Ecto neural progenitor cell (in vitro differentiated cells): Measurements from ENCODE around the gene CDH3.

ENCODE experiments used
- DNase-seq: peaks from one replicate; pipeline ENCODE4 v3.0.0-alpha.2; 2018; ENCODE audit warnings: low spot score

The CDH3 gene

DNA sequence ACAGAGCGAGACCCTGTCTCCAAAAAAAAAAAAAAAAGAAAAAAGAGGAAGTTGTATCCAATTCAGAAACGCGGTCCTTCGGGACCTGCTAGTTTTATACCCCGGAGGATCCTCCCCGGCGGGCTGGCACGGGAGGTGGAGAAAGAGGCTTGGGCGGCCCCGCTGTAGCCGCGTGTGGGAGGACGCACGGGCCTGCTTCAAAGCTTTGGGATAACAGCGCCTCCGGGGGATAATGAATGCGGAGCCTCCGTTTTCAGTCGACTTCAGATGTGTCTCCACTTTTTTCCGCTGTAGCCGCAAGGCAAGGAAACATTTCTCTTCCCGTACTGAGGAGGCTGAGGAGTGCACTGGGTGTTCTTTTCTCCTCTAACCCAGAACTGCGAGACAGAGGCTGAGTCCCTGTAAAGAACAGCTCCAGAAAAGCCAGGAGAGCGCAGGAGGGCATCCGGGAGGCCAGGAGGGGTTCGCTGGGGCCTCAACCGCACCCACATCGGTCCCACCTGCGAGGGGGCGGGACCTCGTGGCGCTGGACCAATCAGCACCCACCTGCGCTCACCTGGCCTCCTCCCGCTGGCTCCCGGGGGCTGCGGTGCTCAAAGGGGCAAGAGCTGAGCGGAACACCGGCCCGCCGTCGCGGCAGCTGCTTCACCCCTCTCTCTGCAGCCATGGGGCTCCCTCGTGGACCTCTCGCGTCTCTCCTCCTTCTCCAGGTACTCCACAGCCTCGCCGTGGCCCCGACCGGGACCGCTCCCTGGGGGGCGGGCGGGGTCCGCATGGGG, at the start of gene CDH3:
CDH3 (plus strand) TSS at position 596 of the 779 bp plus-strand sequence; CDS start at position 666, 70 bp downstream.
- DNase-seq: peak; percentile 71

DNA sequence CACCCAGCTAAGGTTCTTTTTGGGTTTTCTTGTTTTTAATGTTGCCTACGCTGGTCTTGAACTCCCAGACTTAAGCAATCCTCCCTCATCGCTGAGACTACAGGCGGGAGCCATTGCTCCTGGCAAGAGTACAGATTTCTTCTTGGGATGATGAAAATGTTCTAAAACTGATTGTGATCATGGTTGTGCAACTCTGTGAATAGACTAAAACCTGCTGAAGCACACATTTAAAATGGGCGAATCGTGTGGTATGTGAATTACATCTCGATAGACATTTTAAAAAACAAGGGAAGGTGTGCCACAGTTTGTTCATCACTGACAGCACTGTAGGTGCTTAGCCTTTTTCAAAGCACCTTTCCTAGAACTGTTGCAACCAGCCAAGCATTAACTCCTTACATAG, 48.8 kb upstream of the CDH3 start:
- DNase-seq: no peak

- no peak for DNase-seq
Observed at GRCh38 chr16:68599586-68599985, 45.5 kb upstream of the CDH3 start.

DNA sequence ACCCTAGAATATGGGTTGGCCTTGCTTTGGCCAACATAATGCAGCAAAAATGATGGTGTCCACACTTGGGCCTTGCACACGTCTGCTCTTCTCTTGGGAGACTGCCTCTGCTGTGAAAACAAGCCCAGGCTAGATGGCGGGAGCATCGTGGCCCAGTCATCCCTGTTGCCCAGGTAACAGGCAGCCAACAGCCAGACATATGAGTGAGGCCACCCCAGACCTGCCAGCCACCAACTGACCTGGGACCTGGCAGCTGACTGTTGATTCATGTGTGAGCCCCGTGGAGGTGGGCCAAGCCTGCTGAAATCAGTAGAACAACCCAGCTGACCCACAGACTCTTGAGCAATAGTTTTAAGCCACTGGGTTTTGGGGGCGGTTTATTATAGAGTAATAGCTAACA, 39.4 kb upstream of the CDH3 start:
- no peak for DNase-seq

- no peak for DNase-seq
Observed at GRCh38 chr16:68607443-68607842, 37.7 kb upstream of the CDH3 start.

DNA sequence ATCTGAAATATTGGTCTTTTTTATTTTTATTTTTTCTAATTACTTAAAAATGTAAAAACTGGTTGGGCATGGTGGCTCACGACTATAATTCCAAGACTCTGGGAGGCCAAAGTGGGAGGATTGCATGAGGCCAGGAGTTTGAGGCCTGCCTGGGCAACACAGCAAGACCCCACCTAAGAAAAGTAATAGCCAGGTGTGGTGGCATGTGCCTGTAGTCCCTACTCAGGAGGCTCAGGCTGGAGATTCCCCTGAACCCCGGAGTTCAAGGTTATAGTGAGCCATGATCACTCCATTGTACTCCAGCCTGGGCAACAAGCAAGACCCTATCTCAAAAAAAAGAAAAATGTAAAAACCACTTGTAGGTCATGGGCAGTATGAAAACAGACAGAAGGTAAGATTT, 36.8 kb upstream of the CDH3 start:
- no peak for DNase-seq

- no peak for DNase-seq
Observed at GRCh38 chr16:68612996-68613395, 32.1 kb upstream of the CDH3 start.

DNA sequence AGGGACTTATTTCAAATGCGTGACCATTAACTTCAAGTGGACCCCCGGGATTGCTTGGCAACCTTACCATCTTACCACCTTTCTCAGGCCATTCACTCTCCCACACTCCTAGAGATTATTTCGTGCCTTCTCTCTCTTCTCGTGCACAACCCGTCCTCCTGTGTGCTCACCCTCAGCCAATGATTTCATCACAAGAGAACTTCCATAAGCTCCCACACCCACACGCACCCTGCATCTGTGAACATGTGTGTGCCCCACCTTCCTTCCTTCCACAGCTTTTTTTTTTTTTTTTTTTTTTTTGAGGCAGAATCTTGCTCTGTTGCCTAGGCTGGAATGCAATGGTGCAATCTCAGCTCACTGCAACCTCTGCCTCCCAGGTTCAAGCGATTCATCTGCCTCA, 27.4 kb upstream of the CDH3 start:
- DNase-seq: no peak

DNA sequence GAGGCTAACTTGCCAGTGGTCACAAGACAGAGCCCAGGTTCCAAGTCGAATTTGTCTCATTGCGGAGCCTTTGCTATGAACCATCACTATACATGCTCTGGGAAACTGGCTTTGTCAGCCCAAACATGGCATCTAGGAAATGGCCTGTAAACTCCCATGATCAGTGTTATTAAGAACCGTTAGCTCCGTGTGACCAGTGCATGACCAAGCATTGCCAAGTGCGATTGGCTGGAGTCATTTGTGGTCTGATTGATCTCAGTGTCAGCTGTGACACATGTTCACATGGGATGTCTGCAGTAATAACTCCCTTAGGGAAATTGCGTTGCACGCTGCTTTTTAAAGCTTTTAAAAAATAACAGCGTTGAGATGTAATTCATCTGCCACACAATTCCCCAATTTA, 18.6 kb upstream of the CDH3 start:
- no peak for DNase-seq

DNA sequence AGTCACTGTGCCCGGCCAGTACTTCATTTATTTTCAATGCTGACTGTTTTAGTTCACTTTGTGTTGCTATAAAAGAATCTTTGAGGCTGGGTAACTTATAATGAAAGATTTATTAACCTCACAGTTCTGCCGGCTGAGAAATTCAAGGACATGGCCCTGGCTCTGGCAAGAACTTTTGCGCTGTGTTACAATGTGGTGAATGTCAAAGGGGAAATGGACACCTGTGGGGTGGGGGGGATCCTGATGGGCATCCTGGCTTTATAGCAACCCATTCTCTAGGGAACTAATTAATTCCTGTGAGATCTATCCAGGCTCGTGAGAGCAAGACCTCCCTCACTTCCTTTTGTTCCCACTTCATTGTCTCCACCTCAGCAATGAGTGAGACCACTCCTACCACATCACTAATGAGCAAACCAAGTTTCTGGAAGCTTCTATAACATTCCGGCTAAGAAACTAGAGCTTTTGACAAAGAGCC, 17.1 kb upstream of the CDH3 start:
- DNase-seq: no peak

GRCh38 chr16:68629351-68629910, 15.7 kb upstream of the CDH3 start:
- no peak for DNase-seq

- no peak for DNase-seq
Observed at GRCh38 chr16:68636064-68636560, 9.0 kb upstream of the CDH3 start.

DNA sequence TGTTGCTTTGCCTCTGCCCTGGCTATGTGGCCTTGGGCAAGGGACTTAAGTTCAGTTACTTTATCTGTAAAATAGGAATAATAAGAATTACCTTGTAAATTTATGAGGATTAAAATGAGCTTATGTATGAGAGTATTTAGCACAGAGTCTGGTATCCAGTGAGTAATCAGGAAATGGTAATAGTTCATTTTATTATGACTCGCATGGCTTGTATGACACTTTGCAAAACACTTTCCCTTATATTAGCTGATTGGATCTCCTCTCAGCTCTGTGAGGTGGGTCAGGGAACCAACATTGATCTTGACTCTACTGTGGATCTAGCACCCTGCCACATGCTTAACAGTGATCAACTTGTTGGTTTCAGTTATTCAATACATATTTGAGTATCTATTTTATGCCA, 8.3 kb upstream of the CDH3 start:
- no peak for DNase-seq

GRCh38 chr16:68640972-68641371, 4.1 kb upstream of the CDH3 start:
- no peak for DNase-seq

DNA sequence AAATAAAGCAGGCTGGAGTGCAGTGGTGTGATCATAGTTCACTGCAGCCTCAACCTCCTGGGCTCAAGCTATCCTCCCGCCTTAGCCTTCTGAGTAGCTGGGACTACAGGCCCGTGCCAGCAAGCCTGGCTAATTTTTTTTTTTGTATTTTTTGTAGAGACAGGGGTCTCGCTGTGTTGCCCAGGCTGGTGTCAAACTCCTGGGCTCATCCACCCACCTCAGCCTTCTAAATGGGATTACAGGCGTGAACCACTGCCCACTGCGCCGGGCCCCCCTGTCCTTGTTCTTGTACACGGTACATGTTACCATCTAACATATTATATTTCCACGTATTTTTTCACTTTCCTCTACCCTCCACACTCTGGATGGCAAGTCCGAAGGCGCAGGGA, 3.1 kb upstream of the CDH3 start:
- no peak for DNase-seq

DNA sequence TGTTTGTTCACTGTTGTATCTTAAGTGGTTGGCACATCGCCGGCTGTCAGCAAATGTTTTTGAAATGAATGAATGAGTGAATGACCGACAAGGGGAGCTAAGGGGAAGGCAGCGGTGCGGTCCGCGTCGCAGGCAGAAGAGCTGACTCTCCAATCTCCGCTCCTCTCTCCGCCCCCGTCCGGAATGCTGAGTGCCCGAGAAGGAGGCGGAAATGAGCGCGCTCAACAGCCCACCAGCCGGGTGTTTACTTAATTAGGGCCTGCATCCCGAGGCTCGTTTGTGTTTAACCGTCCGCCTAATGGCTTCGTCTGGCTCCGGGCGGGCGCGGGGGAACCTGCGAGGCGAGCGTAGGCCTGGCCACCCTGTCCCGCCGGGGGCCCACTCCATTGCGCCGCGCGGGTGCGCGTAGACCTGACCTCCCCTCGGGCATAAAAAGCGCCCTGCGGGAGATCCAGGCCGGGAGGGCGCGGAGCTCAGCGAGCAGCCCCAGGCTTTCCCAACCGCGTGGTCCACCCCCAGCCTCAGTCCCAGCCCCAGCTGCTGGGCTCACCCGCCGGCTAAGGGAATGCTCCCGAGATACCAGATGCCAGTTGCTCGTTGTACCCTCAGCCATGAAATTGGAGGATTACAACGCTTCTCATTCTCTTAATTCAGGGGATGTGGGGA, 2.5 kb upstream of the CDH3 start:
- DNase-seq: peak; percentile 76

DNA sequence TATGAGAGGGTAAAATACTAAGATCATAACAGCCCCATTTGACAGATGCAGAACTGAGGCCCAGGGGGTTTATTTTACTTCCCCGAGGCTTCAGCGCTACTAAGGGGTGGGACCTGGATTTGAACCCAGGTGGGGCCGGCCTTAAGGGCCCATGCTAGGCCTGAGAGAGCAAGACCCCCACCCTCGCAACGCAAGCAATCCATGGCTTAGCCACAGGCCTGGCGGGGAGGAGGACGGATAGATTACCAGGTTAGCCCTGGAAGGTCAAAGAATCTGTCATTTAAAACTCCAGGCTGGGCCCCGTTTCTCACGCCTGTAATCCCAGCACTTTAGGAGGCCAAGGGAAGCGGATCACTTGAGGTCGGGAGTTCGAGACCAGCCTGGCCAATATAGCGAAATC, 1.9 kb upstream of the CDH3 start:
- no peak for DNase-seq

- no peak for DNase-seq
Observed at GRCh38 chr16:68643847-68644246, 1.3 kb upstream of the CDH3 start.

DNA sequence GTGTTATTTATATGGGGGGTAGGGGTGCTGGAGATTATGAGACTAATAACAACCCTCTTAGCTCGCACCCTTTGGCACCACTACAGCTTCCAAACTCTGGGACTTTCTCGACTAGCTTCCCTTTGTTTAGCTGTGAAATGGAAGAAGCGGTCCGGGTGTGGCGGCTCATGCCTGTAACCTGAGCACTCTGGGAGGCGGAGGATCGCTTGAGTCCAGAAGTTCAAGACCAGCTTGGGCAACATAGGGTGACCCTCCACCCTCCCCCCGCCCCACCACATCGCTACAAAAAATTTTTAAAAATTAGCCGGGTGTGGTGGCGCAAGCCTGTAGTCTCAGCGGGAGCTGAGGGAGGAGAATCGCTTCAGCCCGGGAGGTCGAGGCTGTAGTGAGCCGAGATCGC, 814 bp upstream of the CDH3 start:
- peak; percentile 57 for DNase-seq

DNA sequence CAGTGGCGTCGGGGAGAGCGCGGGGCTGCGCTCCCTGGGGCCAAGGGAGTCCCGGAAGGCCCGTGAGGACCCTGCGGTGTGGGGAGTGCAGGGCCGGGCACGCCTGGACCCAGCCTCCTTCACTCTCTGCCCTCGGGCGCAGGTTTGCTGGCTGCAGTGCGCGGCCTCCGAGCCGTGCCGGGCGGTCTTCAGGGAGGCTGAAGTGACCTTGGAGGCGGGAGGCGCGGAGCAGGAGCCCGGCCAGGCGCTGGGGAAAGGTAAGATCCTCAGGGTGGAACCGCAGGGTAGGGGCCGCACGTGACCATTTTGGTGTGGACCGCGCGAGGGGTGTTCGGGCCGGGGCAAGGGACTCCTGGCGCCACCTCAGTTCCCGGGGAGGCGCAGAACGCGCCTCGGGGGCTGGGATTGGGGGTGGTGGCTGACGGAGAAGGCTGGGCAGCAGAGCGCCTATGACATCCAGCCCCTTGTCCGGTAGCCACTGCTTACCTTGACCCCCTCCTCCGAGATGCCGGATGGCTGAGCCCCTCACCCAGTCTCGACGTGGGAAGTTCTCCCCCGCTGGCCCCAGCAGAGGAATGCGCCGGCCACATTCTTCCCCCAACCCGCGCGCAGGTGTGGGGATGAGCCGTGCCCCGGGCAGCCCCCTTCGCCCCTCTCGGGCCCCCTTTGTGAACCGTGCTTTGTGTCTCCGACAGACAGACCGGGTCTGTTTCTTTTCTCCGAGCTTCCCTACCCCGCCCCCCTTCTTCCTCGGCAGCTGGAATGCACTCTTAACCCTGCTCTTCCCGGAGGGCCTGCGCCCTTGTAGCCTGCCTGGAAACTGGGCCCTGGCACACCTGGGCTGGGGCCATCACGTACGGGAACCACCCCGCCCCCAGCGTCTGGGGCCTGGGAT, 631 bp downstream of the CDH3 start:
- peak; percentile 77 for DNase-seq

DNA sequence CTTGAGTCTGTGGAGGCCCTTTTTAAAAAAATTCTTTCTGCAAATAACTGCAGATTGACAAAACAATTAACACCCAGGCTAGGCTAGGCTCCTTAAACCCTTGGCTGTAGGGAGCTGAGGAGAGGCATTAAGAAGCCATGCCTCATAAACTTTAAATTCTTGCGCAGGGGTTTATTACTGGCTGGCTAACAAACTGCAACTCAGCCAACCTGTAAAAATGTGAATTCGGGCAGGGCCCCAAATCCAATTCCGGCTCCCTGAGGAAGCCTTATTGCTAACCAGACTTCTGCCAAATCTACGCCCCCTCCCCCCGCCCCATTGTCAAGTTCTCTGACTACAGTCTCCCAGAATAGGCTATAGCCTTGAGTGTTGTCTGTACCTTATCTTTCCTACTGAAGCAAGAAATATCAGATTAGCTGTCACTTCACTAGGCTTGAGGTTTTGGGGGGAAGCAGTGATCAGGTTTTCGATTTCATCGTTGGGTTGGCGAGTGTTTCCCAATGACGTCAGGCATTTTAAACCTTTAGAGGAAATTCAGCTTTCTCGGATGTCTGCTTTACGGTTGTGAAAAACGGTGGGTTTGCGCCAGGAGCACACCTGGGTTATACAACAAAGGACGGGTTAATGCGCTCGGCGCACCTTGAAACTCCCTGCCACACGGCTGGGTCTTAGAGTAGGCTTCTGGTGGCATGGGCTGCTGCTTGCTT, 2.0 kb downstream of the CDH3 start:
- DNase-seq: no peak
